Measurements from ENCODE around the gene AP3B1. TPM values are rescaled to one million over a fixed set of nuclear protein-coding genes. Genes with fewer than 3 reads are reported as not detected.
A peak's percentile ranks its signal among the peaks of the same experiment; 100 is the strongest.

AP3B1 gene
- total and polyA plus RNA-seq, 2 donors from 2014 or later, result 49.3 to 53.2 TPM

DNA sequence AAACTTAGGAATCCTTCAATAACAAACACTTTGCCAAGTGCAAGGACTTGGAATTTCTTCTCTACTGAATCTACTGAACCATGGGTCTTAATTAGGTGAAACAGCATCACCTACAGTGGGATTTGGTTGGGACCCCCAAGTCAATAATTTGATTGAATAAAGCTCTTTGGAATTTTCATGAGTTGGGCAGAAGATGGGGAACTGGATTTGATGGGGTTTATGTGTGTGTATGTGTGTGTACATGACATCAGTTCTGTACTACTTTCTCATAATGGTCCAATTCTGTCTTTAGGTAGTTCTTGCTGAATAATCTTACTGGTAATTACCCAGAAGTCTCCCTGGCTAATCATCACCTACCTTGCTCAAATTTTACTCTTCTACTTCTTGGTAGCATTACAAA lies 319.9 kb downstream of the AP3B1 start:
- Histone ChIP-seq H3K36me3 (ENCODE audit: control insufficient read depth in 2 of 3, insufficient read depth in 3 of 3, low read length in 3 of 3) (no peaks in the 10 kb centered on the region), H3K4me1 (ENCODE audit: control insufficient read depth in 2 of 3, insufficient read depth in 2 of 3, low read depth in 1 of 3, low read length in 3 of 3) (peaks cover 0 to 9% (median 5%) of the 10 kb centered on the region in 3 donors), H3K9me3 (ENCODE audit: control insufficient read depth in 2 of 3, insufficient read depth in 1 of 3, low read length in 3 of 3) (no peaks in the 10 kb centered on the region), H3K27ac (ENCODE audit: low read depth in 2 of 2, low read length in 2 of 2) (no peak overlapping the region), H3K27me3 (ENCODE audit: control insufficient read depth, insufficient read depth, low read length) (peaks cover 35% of the 10 kb centered on the region), H3K4me3 (ENCODE audit: low read length in 3 of 3) (no peak overlapping the region), H3K9ac (ENCODE audit: low read length in 3 of 3) (no peak overlapping the region)
- TF ChIP-seq, protein P1, sequence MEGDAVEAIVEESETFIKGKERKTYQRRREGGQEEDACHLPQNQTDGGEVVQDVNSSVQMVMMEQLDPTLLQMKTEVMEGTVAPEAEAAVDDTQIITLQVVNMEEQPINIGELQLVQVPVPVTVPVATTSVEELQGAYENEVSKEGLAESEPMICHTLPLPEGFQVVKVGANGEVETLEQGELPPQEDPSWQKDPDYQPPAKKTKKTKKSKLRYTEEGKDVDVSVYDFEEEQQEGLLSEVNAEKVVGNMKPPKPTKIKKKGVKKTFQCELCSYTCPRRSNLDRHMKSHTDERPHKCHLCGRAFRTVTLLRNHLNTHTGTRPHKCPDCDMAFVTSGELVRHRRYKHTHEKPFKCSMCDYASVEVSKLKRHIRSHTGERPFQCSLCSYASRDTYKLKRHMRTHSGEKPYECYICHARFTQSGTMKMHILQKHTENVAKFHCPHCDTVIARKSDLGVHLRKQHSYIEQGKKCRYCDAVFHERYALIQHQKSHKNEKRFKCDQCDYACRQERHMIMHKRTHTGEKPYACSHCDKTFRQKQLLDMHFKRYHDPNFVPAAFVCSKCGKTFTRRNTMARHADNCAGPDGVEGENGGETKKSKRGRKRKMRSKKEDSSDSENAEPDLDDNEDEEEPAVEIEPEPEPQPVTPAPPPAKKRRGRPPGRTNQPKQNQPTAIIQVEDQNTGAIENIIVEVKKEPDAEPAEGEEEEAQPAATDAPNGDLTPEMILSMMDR (IDR thresholded peaks at IDR 0.05; ENCODE audit: borderline replicate concordance, extremely low read depth, insufficient read depth), result no peak
- FAIRE-seq (no peak), DNase-seq (no peak)
- intact Hi-C loops (cut with DNase I), result no loop called here

DNA sequence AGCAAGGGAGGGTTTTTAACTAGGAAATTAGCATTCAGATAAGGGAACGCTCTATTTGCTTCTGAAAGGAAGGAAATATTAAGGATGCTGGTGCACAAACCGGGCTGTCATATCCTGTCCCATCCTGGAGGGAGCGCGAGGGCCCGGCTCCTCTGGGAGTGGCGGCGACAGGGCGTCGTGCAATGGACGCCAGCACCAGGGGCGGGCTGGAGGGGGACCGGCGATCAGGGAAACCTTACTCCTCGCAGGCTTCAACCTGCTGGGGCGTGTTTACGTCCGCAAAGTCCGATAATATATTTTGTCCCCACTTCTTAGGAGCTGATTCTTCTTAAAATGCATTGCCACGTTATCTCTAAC lies 321.3 kb downstream of the AP3B1 start:
- intact Hi-C loops (cut with DNase I), result no loop called here
- H3K9me3 ChIP-seq (ENCODE audit: control insufficient read depth in 2 of 3, insufficient read depth in 1 of 3, low read length in 3 of 3), result no peaks in the 10 kb centered on the region
- no peaks in the 10 kb centered on the region for H3K36me3 ChIP-seq (ENCODE audit: control insufficient read depth in 2 of 3, insufficient read depth in 3 of 3, low read length in 3 of 3)
- H3K27ac ChIP-seq (ENCODE audit: low read depth in 2 of 2, low read length in 2 of 2), result no peak overlapping the region
- no peak for FAIRE-seq
- H3K27me3 ChIP-seq (ENCODE audit: control insufficient read depth, insufficient read depth, low read length), result peaks cover 43% of the 10 kb centered on the region
- TF ChIP-seq, protein P1 (IDR thresholded peaks at IDR 0.05; ENCODE audit: borderline replicate concordance, extremely low read depth, insufficient read depth), result peak; percentile 2
- H3K9ac ChIP-seq (ENCODE audit: low read length in 3 of 3), result no peak overlapping the region
- H3K4me1 ChIP-seq (ENCODE audit: control insufficient read depth in 2 of 3, insufficient read depth in 2 of 3, low read depth in 1 of 3, low read length in 3 of 3), result peaks cover 0 to 9% (median 5%) of the 10 kb centered on the region in 3 donors
- H3K4me3 ChIP-seq (ENCODE audit: low read length in 3 of 3), result peak overlapping the region in 1 of 3 donors; percentile 45
- peak in 2 of 5 donors; percentile 45 to 48 for DNase-seq

DNA sequence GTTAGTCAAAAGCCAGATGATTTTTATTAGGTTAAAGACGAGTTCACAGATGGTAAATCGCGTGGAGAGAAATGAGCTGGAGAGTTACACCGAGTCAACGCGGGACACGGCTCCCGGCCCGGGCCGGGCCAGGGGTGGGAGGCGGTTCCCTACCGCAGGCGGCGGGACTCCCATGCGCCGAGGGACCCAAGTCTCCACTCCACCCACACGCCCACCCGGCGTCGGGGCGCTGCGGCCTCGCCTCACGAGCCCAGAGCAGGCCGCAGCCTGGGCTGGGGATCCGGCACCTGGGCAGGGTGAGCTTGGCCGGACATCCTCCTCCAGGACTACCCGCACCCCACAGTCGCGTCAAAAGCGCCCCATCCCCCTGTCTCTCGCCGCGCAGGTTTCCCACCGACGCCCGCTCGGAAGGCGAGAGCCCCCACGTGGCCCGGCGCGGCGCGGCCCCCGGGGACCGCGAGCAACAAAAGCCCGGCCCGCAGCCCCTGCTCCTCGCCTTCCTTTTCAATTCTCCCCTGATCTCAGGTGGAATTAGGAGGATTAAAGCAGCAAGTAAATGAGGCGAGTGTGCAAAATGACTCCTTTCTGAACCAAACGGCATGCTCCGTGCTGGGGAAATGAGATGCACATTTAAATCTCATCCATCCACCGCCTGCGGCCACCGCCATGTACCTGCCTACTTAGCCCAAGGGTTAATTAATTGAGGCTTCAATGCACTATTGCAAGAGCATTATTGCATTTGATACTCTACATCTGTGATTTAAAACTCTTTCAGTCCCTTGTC lies 321.8 kb downstream of the AP3B1 start:
- FAIRE-seq (no peak), DNase-seq (peak in 2 of 5 donors; percentile 37 to 56)
- H3K27ac ChIP-seq (ENCODE audit: low read depth in 2 of 2, low read length in 2 of 2), result no peak overlapping the region
- no peak overlapping the region for H3K9ac ChIP-seq (ENCODE audit: low read length in 3 of 3)
- no peaks in the 10 kb centered on the region for H3K36me3 ChIP-seq (ENCODE audit: control insufficient read depth in 2 of 3, insufficient read depth in 3 of 3, low read length in 3 of 3)
- H3K9me3 ChIP-seq (ENCODE audit: control insufficient read depth in 2 of 3, insufficient read depth in 1 of 3, low read length in 3 of 3), result no peaks in the 10 kb centered on the region
- peak overlapping the region in 2 of 3 donors; percentile 30 to 45 for H3K4me3 ChIP-seq (ENCODE audit: low read length in 3 of 3)
- intact Hi-C loops (cut with DNase I), result no loop called here
- peaks cover 0 to 9% (median 5%) of the 10 kb centered on the region in 3 donors for H3K4me1 ChIP-seq (ENCODE audit: control insufficient read depth in 2 of 3, insufficient read depth in 2 of 3, low read depth in 1 of 3, low read length in 3 of 3)
- H3K27me3 ChIP-seq (ENCODE audit: control insufficient read depth, insufficient read depth, low read length), result peaks cover 43% of the 10 kb centered on the region
- TF ChIP-seq, protein P1 (IDR thresholded peaks at IDR 0.05; ENCODE audit: borderline replicate concordance, extremely low read depth, insufficient read depth), result no peak
